Sigmoid colon (tissue), 4 donors: ENCODE results near the gene MRGPRD.

Experiments used
- CTCF ChIP-seq, 4 experiments: fragments of 450-650 bp in 3 of 4; fragments of 200-600 bp in 1 of 4; IDR thresholded peaks; one replicate each; pipeline ENCODE4 v1.5.1; 2016 to 2019; ENCODE audit warnings: antibody characterized with exemption in 4 of 4, mild to moderate bottlenecking in 3 of 4, moderate library complexity in 2 of 4
- EP300 ChIP-seq, 4 donors: sonication (generic); formaldehyde crosslinking; IDR thresholded peaks; one replicate each; pipeline ENCODE4 v1.6.1; 2017; ENCODE audit warnings: antibody characterized with exemption in 4 of 4
- POLR2A ChIP-seq, 2 donors: fragments of 450-650 bp; IDR thresholded peaks; one replicate each; pipeline ENCODE4 v1.6.1; 2016; ENCODE audit warnings: antibody characterized with exemption in 2 of 2, mild to moderate bottlenecking in 2 of 2, moderate library complexity in 2 of 2
- POLR2AphosphoS5 ChIP-seq, 4 donors: sonication (generic); formaldehyde crosslinking; IDR thresholded peaks; one replicate each; pipeline ENCODE4 v1.6.1; 2017; ENCODE audit warnings: antibody characterized with exemption in 4 of 4

DNA sequence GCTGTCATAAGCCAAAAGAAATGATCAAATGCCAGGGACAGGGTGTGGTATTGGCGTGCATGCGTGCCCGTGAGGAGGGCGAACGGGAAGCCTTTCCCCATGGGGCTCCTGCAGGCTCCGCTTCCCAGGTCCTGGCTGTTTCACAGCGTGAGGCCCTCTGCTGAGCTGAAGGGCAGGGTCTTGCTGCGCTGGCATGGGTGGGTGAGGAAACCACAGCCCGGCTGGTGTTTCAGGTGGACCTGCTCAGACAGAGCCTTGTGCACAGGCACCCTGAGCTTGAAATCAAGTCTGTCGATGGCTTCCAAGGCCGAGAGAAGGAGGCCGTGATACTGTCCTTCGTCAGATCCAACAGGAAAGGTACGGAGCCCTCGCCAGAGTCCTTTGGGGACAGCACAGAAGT is 45.7 kb downstream of the MRGPRD start:
- TF ChIP-seq POLR2A (IDR thresholded peaks at IDR 0.05) (no peak), CTCF (IDR thresholded peaks at IDR 0.05) (no peak), EP300 (IDR thresholded peaks at IDR 0.05) (no peak), POLR2AphosphoS5 (IDR thresholded peaks at IDR 0.05) (no peak)
